ENCODE results near the gene KYAT1. TPM values are rescaled to one million over a fixed set of nuclear protein-coding genes. Genes with fewer than 3 reads are reported as not detected.
A peak's percentile ranks its signal among the peaks of the same experiment; 100 is the strongest.

KYAT1 gene
- total and polyA plus RNA-seq, 2 of the 8 experiments (the other 6 are each of a cell fraction or from before 2014, with no cell fraction given), result 30.4 to 42.2 TPM

- TF ChIP-seq RNF2 (IDR thresholded peaks at IDR 0.05; ENCODE audit: borderline replicate concordance, low read depth, low read length, missing control alignments, poor library complexity, severe bottlenecking) (no peak), MAFK (IDR thresholded peaks at IDR 0.05; ENCODE audit: low read depth, low read length) (no peak), RXRA (IDR thresholded peaks at IDR 0.05; ENCODE audit: insufficient read depth, low read depth, low read length) (no peak), RFX5 (IDR thresholded peaks at IDR 0.05; ENCODE audit: borderline replicate concordance, low read depth, low read length) (no peak), SIRT6 (IDR thresholded peaks at IDR 0.05; ENCODE audit: low read length) (no peak), EGR1 (IDR thresholded peaks at IDR 0.05; ENCODE audit: borderline replicate concordance, low read depth, low read length) (no peak), KDM4A (IDR thresholded peaks at IDR 0.05; ENCODE audit: low read depth, low read length, severe bottlenecking) (peak; percentile 20), EP300 (IDR thresholded peaks at IDR 0.05; ENCODE audit: borderline replicate concordance in 1 of 2, low read depth in 2 of 2, low read length in 2 of 2) (no peak), TAF7 (optimal IDR thresholded peaks at IDR 0.05; ENCODE audit: borderline replicate concordance, low read depth, low read length) (peak; percentile 48), CREB1 (IDR thresholded peaks at IDR 0.05) (no peak)
Measured at GRCh38 chr9:128921881-128922763, 40.4 kb upstream of the KYAT1 start (continued).

Data from H1 (cell line).